Stomach smooth muscle (tissue), 2 donors: ENCODE measurements around the gene CAMLG.
"Not testable (repeated sequence)": the region's sequence is repeated elsewhere in the genome, so short reads cannot be mapped to it uniquely, and the experiment has no call there.

Experiments used
- H3K27ac ChIP-seq: one replicate; pipeline ENCODE4 v1.7.0; 2013; ENCODE audit warnings: mild to moderate bottlenecking, low read length, inconsistent platforms
- H3K27me3 ChIP-seq, 2 donors: one replicate each; pipeline ENCODE4 v1.7.0; 2013; ENCODE audit warnings: low read length in 2 of 2; ENCODE audit not compliant: insufficient read depth in 2 of 2, control insufficient read depth in 1 of 2
- H3K36me3 ChIP-seq, 2 donors: one replicate each; pipeline ENCODE4 v1.7.0; 2013; ENCODE audit warnings: low read length in 2 of 2; ENCODE audit not compliant: control insufficient read depth in 2 of 2, insufficient read depth in 2 of 2
- H3K4me1 ChIP-seq: one replicate; pipeline ENCODE4 v1.7.0; 2013; ENCODE audit warnings: low read length; ENCODE audit not compliant: control insufficient read depth, insufficient read depth
- H3K4me3 ChIP-seq, 2 donors: one replicate each; pipeline ENCODE4 v1.7.0; 2013; ENCODE audit warnings: low read length in 2 of 2
- H3K9ac ChIP-seq, 2 donors: one replicate each; pipeline ENCODE4 v1.7.0; 2013; ENCODE audit warnings: low read length in 2 of 2, mild to moderate bottlenecking in 1 of 2
- H3K9me3 ChIP-seq, 2 donors: one replicate each; pipeline ENCODE4 v1.7.0; 2013; ENCODE audit warnings: low read length in 2 of 2; ENCODE audit not compliant: control insufficient read depth in 2 of 2
- donor health status: healthy.
- donor health status: Pancreatic carcinoma.

CAMLG gene

DNA sequence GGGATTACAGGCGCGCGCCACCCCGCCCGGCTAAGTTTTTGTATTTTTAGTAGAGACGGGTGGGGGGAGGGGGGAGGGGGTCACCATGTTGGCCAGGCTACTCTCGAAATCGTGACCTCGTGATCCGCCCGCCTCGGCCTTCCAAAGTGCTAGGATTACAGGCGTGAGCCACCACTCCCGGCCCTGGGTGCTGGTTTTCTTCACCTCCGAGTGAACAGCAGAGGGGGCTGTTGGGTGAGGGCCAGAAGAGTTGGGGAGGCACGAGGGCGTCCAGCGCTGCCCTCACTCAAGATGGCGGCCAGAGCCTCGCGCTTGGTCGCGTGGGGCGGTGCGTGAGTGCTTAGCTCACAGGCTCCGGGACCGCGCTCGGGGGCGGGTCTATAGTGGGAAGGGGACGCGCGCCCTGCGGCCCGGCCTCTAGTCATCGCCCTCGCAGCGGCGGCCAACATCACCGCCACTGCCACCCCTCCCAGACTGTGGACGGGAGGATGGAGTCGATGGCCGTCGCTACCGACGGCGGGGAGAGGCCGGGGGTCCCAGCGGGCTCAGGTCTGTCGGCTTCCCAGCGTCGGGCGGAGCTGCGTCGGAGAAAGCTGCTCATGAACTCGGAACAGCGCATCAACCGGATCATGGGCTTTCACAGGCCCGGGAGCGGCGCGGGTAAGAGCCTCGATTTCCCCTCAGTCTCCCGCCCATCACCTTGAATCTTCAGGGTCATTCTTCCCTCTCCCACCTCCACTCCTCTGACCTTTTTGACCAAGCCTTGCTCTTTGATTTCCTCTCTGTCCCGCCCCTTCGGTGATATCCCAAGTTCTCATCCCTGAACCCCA, at the start of gene CAMLG:
Gene CAMLG (plus strand): TSS at position 416 of the 830 bp plus-strand sequence. CDS start 73 bp downstream, at position 489.
- peak within 1 kb of the TSS; percentile 88 to 95 for H3K4me3 ChIP-seq
- H3K27me3 ChIP-seq, result no peaks in the 10 kb centered on the region
- H3K9ac ChIP-seq, result peak within 1 kb of the TSS; percentile 92 to 97
- H3K36me3 ChIP-seq, result peaks cover 3 to 5% of the 10 kb centered on the region in 2 donors
- H3K9me3 ChIP-seq, result no peaks in the 10 kb centered on the region
- peaks cover 15% of the 10 kb centered on the region for H3K4me1 ChIP-seq
- H3K27ac ChIP-seq, result peak within 1 kb of the TSS; percentile 97

DNA sequence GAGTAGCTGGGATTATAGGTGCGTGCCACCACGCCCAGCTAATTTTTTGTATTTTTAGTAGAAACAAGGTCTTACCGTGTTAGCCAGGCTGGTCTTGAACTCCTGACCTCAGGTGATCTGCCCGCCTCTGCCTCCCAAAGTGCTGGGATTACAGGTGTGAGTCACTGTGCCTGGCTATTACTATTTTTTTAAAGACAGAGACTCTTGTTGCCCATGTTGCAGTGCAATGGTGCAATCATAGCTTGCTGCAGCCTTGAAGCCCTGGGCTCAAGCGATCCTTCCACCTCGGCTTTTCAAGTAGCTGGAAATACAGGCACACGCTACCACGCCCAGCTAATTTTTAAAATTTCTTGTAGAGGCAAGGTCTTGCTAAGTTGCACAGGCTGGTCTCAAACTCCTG, 48.2 kb upstream of the CAMLG start:
- not testable (repeated sequence) for H3K4me1 ChIP-seq, H3K27ac ChIP-seq, H3K27me3 ChIP-seq, H3K9ac ChIP-seq, H3K4me3 ChIP-seq, H3K9me3 ChIP-seq
- peaks cover 14 to 35% of the 10 kb centered on the region in 2 donors for H3K36me3 ChIP-seq

DNA sequence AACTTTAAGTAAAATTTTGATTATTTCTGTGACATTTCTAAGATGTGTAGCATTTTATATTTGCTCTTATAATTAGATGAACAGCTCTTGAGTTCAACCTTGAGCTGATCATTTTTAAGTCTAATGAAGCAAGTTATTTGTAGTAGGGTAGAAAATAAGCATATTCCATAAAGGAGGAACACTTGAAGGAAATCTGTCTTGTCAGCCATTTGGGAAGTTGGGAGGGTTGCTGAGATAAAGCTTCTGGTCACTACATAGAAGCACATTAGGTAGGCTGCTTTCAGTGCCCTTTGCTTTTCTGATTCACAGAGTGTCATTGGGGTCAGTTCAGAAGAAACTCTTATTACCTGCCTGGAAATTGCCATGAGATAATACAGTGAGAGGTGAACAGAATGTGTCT, 45.6 kb upstream of the CAMLG start:
- no peaks in the 10 kb centered on the region for H3K27me3 ChIP-seq
- no peak overlapping the region for H3K9ac ChIP-seq
- no peak overlapping the region for H3K4me3 ChIP-seq
- peaks cover 20 to 30% of the 10 kb centered on the region in 2 donors for H3K36me3 ChIP-seq
- H3K27ac ChIP-seq, result no peak overlapping the region
- no peaks in the 10 kb centered on the region for H3K4me1 ChIP-seq
- no peaks in the 10 kb centered on the region for H3K9me3 ChIP-seq

DNA sequence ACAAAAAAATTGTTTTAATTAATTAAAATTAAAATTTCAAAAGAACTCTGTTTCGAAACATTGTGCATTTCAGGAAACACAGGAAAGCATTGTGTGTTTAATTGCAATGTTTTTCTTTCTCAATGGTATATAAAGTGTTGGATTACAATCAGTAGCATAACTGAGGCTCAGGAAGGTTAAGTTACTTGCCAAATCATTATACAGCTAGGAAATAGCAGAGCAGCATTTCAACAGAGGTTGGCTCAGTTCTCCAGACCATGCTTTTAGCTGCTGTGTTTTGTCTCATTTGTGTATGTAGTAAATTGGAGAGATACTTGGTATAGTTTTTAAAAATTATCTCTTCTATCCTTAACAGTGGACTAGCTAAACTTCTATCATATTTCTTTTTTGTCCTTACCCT, 30.0 kb upstream of the CAMLG start:
- H3K36me3 ChIP-seq, result peaks cover 18 to 21% of the 10 kb centered on the region in 2 donors
- no peaks in the 10 kb centered on the region for H3K27me3 ChIP-seq
- no peak overlapping the region for H3K4me3 ChIP-seq

DNA sequence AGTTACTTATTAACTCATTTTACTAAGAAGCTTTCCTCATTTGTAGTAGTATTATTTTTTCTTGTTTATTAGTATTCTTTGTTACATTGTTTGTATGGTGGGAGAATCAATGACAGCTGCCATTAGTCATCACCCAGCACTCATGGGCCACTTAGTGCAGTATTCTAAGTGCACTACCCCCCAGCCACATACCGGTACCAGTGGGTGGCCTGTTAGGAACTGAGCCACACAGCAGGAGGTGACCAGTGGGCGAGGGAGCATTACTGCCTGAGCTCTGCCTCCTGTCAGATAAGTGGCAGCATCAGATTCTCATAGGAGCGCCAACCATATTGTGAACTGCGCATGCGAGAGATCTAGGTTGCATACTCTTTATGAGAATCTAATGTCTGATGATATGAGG, 24.2 kb upstream of the CAMLG start:
- no peak overlapping the region for H3K4me3 ChIP-seq
- no peaks in the 10 kb centered on the region for H3K9me3 ChIP-seq
- H3K9ac ChIP-seq, result no peak overlapping the region
- H3K4me1 ChIP-seq, result no peaks in the 10 kb centered on the region
- no peaks in the 10 kb centered on the region for H3K27me3 ChIP-seq
- H3K27ac ChIP-seq, result no peak overlapping the region
- peaks cover 16 to 25% of the 10 kb centered on the region in 2 donors for H3K36me3 ChIP-seq

More for the DNA sequence above, 30.0 kb upstream of the CAMLG start:
- Histone ChIP-seq H3K9ac (no peak overlapping the region), H3K4me1 (no peaks in the 10 kb centered on the region), H3K9me3 (no peaks in the 10 kb centered on the region), H3K27ac (no peak overlapping the region)

DNA sequence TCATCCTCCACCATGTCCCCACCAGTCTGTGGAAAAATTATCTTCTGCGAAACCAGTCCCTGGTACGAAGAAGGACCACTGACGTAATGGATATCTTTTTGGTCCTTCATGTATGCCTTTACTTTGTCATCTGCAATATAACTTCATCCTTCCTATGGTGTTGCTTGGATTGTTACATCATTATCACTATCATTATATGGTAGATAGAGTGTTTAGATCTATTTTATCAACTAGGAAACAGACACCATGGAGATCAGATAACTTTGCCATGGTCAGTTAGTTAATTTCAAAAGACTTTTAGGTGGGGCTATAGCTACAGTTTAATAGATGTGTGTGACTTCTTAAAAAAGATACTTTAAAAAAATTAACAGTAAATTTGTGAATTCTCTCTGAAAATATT, 23.8 kb upstream of the CAMLG start:
- peaks cover 13 to 25% of the 10 kb centered on the region in 2 donors for H3K36me3 ChIP-seq
- no peaks in the 10 kb centered on the region for H3K9me3 ChIP-seq
- no peak overlapping the region for H3K9ac ChIP-seq
- H3K4me3 ChIP-seq, result no peak overlapping the region
- H3K27me3 ChIP-seq, result no peaks in the 10 kb centered on the region
- H3K27ac ChIP-seq, result no peak overlapping the region
- H3K4me1 ChIP-seq, result no peaks in the 10 kb centered on the region

DNA sequence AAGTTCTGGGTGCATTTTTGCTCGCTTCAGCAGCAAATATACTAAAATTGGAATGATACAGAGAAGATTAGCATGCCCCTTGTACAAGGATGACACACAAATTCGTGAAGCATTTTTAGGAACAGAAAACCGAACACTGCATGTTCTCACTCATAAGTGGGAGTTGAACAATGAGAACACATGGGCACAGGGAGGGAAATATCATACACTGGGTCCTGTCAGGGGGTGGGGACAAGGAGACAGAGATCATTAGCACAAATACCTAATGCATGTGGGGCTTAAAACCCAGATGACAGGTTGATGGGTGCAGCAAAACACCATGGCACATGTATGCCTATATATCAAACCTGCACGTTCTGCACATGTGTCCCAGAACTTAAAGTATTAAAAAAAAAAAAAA, 22.9 kb upstream of the CAMLG start:
- H3K4me1 ChIP-seq, H3K27me3 ChIP-seq, H3K9me3 ChIP-seq, H3K9ac ChIP-seq, H3K27ac ChIP-seq, H3K4me3 ChIP-seq: not testable (repeated sequence)
- H3K36me3 ChIP-seq, result peaks cover 16 to 29% of the 10 kb centered on the region in 2 donors

DNA sequence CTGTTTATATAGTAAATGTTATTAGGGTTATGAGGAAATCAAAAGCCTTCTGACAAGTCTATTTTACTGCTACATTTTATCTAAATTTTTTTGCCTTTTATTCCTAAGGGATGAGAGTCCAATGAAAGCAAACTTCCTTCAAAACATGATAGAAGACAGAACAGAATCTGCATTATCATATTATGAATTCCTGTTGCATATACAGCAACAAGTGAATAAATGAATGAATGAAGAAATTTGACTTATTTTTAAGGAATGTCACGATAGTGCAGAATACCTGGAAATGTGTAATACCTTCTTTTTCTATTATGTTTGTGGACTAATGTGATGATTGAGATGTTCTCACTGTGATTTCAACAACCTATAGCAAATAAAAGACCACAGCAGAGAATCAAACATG, 13.5 kb upstream of the CAMLG start:
- Histone ChIP-seq H3K27ac (no peak overlapping the region), H3K27me3 (no peaks in the 10 kb centered on the region), H3K4me3 (no peak overlapping the region), H3K4me1 (no peaks in the 10 kb centered on the region), H3K9me3 (no peaks in the 10 kb centered on the region), H3K36me3 (peaks cover 20 to 24% of the 10 kb centered on the region in 2 donors), H3K9ac (no peak overlapping the region)

DNA sequence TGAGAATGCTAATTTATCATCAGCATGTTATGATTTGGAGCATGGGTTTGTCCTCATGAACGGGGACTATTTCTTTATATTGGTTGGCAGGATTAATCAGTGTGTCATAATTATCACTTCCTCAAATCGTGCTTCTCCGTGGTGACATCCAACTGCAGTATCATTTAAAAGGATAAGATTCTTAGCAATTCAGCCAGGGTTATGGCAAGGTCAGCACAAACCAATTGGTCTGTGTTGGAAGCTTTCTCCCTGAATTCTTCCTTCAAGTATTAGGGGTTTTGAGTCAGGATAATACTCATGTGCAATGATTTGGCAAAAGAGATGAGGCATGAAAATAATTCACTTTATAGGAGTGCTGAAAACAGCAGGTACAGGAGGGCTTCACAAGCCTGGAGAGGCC, 5.5 kb upstream of the CAMLG start:
- H3K9me3 ChIP-seq, result no peaks in the 10 kb centered on the region
- H3K4me3 ChIP-seq, result no peak overlapping the region
- H3K27me3 ChIP-seq, result no peaks in the 10 kb centered on the region
- H3K9ac ChIP-seq, result no peak overlapping the region
- no peaks in the 10 kb centered on the region for H3K4me1 ChIP-seq
- H3K27ac ChIP-seq, result no peak overlapping the region
- no peaks in the 10 kb centered on the region for H3K36me3 ChIP-seq

DNA sequence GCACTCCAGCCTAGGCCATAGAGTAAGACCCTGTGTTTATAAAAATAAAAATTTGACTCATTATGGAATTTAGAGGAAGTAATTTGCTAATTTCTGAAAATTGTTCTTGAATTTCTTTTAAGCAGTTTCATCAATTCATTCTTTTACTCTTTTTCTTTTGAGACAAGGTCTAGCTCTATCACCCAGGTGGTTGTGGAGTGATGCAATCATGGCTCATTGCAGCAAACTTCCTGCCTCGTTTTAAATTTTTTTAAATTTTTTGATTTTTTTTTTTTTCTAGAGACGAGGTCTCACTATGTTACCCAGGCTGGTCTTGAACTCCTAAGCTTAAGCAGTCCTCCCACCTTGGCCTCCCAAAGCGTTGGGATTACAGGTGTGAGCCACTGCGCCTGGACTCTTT, 3.1 kb upstream of the CAMLG start:
- H3K4me1 ChIP-seq, result peaks cover 15% of the 10 kb centered on the region
- no peak overlapping the region for H3K4me3 ChIP-seq
- H3K27ac ChIP-seq, result no peak overlapping the region
- H3K36me3 ChIP-seq, result no peaks in the 10 kb centered on the region
- H3K9ac ChIP-seq, result no peak overlapping the region
- no peaks in the 10 kb centered on the region for H3K27me3 ChIP-seq
- H3K9me3 ChIP-seq, result no peaks in the 10 kb centered on the region

DNA sequence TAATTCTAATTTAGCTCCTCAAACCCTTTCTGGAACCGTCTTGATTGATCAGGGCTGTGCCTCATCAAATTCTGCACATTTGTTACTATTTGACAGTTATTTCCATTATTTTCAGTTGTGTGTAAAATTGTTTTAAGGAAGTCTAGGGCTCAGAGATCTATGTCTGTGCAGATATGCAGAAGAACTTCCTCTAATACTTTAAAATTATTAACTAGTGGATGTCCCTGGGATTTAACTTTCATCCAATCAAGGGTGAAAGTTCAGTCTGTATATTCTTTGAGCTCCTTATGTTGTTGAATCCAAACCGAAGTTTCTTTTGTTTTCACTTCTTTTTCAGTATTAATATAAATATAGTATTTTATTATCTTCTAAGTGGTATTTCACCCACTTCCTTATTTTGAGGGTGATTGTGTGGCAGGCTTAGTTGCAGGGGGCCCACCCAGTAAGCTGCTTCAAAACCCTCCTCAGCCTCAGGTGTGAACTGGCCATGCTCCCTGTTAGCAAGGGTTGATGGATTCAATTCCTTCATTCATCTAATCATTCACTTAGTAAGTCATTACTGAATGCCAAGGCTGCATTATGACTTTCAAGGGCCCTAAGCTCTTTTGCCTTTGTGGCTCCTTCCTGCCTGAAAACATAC, 2.1 kb upstream of the CAMLG start:
- H3K4me3 ChIP-seq, result no peak overlapping the region
- H3K36me3 ChIP-seq, result peaks cover 3 to 5% of the 10 kb centered on the region in 2 donors
- no peaks in the 10 kb centered on the region for H3K27me3 ChIP-seq
- H3K27ac ChIP-seq, result no peak overlapping the region
- no peaks in the 10 kb centered on the region for H3K9me3 ChIP-seq
- peaks cover 15% of the 10 kb centered on the region for H3K4me1 ChIP-seq
- no peak overlapping the region for H3K9ac ChIP-seq
